CD4-positive, alpha-beta T cell treated with Interleukin-21 for 1 hour (primary cell): ENCODE data around the gene PLCB1.
"Not testable (repeated sequence)": the region's sequence is repeated elsewhere in the genome, so short reads cannot be mapped to it uniquely, and the experiment has no call there.

ENCODE experiments used
- DNase-seq: peaks from one replicate; pipeline ENCODE4 v3.0.0-alpha.2; 2020

Gene PLCB1

DNA sequence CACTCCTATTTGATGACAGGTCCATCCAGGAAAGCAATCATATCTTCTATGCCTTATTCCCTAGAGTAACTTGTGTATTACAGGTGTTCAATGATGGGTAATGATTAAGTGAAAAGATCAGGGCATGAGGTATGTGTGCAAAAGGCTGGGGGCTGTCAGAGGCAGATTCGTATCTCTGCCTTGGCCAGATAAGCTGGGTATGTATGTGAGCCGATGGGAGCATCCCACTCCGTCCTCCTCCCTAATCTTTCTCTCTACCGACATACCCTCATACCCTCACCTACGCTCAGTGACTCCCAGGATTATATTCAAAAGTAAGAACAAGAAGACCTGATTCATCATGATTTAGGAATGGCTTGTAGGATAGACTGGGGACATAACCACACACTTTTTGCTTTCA is 238.7 kb downstream of the PLCB1 start:
- DNase-seq: no peak

DNA sequence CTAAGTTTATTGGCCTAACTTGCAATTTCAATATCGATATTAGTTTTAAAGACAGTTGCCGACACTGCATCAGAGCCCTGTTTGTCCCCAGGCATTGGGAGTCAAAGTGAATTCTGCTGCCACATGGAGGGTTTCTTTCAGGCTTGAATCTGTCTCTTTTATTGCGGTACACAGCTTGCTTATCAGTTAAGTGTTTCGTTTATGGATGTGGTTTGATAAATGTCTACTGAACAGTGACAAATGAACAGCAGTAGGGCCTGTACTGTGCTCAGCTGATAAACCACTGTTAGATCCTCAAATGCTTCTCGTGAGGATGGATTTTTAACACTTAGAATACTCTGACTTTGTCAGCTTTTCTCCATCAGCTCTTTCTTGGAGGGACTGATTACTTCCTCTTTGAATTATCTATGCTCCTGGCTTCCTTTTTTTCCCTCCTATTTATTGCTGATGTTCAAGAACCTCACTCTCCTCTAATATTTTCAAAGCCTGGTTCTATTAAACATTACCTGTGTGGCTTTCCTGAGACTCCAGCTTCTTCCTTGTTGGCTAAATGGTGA is 240.8 kb downstream of the PLCB1 start:
- no peak for DNase-seq

DNA sequence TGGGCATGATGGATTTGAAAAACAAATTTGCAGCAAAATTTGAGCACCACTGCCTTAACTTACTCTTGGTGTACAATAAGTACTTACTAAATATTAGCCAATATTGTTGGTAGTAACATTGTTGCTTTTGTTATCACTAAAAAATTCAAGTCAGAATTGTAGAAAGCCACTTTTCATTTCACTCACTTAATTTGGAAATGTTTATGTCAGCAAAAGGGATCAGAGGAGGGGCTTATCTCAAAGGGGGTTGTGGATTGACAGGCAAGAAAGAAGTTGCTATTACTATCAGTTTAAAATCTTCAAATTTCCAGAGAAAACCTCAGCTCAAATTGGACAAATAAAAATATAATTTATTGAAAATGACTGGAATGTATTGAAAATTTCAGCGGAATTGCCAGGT is 241.5 kb downstream of the PLCB1 start:
- no peak for DNase-seq

DNA sequence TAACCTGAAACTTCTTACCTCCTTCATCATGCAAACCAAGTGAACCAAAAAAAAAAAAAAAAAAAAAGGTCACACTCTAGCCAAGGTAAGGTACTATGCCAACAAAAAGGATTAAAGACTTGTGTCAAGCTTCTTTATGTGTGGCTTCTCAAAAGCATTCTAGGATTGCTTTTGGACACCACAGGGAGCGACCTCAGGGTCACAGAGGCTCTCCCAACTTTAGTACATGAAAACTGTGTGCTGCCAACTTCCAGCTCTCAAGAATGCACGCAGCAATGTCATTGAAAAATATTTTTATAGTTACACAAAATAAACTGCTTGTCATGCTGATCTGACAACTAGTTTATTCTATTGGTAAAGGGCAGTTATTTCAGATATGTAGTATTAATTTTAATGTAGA is 243.8 kb downstream of the PLCB1 start:
- no peak for DNase-seq

DNA sequence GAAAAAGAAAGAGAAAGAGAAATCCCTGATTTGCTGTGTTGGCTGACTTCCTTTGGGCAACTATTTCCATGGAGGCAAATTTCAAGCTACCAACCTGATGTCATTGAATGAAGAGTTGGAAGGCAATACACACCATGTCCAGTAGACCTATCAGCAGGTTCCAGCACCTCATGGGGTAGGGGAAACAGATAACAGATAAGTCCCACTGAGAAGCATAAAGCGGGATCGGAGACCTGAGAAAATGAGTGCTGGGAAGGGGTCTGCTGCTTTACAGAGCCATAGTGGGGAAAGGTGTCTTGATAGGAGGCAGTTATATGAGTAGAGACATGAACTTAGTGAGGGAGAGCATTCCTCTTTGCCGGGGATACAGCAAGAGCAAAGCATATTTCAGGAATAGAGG is 244.9 kb downstream of the PLCB1 start:
- no peak for DNase-seq

DNA sequence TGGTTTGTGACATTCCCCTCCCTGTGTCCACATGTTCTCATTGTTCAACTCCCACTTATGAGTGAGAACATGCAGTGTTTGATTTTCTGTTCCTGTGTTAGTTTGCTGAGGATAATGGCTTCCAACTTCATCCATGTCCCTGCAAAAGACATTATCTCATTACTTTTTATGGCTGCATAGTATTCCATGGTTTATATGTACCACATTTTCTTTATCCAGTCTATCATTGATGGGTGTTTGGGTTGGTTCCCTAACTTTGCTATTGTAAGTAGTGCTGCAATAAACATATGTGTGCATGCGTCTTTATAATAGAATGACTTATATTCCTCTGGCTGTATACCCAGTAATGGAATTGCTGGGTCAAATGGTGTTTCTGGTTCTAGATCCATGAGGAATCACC is 247.1 kb downstream of the PLCB1 start:
- DNase-seq: not testable (repeated sequence)

DNA sequence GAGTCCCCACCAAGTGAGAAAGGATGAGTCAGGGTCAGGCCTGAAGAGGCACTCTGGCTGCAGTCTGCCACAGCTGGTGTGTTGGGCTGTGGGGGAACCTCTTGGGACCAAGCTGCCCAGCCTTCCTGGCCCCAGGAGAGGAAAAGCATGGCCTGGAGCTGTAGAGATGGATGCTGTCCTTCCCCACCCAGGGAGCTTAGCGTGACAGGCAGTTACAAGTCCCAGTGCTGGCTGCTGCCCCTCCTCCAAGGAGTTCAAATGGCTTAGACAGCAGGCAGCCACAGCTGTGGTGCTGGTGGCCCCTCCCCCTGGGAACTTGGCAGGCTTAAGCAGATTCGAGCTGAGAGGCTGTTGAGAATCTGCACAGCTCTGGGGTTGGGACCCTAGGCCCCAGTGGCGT is 253.2 kb downstream of the PLCB1 start:
- DNase-seq: no peak

DNA sequence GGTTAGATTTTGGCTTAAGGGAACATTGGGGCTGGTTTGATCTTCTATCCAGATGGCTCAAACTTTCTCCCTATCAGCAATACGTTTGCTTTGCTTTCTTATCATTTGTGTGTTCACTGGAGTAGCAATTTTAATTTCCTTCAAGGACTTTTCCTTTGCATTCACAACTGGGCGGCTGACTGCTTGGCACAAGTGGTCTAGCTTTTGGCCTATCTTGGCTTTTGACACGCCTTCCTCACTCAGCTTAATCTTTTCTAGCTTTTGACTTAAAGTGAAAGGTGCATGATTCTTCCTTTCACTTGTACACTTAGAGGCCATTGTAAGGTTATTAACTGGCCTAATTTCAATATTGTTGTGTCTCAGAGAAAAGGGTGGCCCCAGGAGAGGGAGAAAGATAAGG is 254.9 kb downstream of the PLCB1 start:
- no peak for DNase-seq

DNA sequence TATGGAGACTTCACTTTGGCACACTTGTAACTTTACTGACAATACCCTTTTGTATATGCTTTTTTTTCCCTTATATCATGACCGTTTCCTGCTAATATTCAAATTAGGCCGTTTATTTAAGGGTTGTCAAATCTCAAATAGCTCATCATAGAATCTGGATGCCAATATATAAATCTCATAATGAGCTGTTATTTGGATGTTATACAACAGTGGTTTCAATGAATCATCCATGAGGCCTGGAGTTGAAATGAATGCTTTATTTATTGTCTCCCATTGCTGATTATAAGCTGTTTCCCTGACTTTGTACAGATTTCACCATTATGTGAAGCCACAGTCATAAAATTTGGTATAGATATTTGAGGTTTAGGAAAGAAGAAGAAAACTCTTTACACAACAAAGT is 256.1 kb downstream of the PLCB1 start:
- no peak for DNase-seq

DNA sequence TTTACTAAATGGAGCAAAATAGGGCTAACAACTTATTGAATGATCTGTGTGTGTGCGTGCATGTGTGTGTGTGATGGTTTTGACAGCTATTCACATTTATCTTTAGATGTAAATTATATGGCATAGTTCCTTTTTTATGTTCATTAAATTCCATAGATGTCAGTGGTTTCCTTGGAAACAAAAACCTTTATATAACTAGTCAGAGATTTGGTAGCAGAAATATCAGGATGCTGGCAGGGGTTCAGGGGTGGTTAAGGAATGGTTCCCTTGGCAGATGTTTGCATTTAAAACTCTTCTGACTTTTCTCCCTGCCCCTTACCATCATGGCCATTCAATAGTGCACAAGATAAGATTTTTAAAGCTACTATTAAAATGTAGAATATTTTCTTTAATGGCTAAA is 256.6 kb downstream of the PLCB1 start:
- no peak for DNase-seq

DNA sequence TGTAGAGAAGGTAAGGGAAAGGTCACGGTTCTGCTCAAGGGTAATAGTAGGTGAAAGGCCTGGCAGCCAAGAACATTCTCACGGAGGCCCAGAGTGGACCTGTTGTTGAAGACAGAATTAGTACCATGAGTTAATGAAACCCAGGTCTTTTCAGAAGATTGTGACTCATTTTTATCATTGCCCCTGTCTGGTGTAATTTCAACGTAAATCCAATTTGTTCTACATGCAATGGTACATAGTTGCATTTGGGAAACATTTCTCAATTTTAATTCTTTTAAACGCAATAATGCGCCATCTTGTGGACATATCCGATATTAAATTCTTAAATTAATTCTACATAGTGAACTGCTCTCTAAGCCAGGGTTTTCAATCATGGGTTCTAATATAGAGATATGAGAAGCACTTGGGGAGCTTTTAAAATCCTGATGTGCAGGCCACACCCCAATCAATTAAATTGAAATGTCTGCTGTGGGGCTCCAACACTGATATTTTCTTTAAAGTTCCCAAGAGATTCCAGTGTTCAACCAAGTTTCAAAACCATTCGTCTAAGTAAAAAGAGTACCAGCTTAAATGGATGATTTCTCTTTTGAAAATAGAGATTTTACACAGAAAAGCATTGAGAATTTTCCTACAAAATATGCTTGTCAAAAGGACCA is 257.4 kb downstream of the PLCB1 start:
- DNase-seq: peak; percentile 46

DNA sequence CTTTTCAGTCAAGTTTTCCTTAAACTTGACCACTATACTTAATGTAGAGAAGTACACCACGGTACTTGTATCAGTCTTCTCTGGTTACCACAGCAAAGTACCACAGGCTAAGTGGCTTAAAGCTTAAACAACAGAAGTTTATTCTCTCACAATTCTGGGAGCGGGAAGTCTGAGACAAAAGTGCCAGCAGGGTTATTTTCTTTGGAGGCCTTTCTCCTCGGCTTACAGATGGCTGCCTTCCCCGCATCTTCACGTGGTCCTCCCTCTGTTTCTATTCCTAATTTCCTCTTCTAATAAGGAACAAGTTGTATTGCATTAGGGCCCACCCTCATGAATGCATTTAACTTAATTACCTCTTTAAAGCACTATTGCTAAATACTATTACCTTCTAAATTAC is 258.0 kb downstream of the PLCB1 start:
- DNase-seq: no peak

DNA sequence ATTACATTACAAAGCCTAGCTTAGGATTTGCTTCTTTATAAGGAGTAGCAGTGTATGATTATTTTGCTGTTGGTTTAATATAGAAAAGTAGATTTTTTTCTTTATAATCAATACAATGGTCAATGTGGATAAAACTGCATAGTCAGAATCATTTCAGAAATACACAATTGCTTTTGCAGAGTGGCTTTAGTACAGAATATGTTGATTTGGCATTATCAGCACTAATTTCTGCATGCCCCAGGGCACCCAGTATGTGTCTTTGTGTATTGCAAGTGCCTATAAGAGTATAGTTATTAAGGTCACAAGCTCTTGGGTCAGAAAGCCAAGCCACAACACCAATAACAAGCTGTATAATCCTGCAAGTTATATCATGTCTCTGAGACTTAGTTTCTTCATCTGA is 258.4 kb downstream of the PLCB1 start:
- DNase-seq: no peak

DNA sequence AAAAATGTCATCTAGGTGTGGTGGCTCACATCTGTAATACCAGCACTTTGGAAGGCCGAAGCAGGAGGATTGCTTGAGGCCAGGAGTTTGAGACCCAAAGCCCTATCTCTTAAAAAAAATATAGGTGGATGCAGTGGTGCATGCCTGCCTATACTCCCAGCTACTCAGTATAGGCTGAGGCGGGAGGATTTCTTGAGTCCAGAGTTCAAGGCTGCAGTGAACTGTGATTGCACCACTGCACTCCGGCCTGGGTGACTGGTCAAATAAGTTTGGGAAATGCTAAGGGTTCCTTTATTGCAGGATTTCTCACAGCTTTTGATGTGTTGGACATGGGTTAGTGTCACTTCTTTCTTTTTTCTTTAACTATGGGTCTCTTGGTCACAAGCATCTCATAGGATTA is 261.3 kb downstream of the PLCB1 start:
- DNase-seq: no peak

DNA sequence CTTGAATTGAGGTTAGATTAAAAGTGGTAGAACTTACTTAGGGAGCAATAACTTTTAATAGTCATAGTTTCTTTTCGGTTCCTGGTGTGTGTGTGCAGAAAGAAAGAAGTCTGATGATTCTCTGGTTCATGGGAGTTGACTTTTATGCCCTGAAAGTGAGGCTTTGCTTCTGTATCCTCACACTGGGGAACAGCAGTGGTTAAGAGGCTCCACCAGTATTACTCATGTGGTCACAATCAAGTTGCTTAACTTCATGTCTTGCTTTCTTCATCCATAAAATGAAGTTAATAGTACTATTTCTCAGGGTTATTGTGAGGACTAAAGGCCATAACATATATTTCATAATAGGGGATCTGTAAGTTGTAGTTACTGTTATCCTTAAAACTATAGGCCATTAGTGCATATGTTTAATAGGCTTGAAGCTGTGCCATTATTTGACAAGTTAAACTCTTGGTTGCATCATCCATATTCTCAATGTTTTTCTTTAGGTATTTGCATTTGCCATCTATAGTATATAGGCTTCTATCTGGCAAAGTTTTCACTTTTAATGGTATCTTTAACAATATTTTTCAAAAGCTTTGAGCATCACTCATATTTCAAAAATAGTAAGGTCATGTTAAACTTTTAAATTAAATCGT is 262.4 kb downstream of the PLCB1 start:
- DNase-seq: no peak

DNA sequence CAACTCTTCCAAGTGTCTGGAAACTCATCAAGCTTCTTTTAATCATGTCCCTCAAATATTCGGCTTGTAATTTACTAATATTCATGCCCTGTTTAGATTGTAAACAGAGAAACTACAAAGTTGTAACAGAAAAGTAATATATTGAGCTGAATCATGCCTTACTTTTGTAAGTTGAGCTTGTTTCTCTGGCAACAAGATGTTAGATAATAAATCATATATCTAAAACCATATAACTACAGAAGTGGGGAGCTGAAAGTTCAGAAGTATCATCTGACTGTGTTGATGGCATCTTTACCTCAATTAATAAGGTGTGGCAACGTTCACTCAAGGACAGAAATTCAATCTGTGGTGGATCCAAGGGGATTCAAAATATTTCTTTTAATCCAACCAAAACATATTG is 263.9 kb downstream of the PLCB1 start:
- DNase-seq: no peak

DNA sequence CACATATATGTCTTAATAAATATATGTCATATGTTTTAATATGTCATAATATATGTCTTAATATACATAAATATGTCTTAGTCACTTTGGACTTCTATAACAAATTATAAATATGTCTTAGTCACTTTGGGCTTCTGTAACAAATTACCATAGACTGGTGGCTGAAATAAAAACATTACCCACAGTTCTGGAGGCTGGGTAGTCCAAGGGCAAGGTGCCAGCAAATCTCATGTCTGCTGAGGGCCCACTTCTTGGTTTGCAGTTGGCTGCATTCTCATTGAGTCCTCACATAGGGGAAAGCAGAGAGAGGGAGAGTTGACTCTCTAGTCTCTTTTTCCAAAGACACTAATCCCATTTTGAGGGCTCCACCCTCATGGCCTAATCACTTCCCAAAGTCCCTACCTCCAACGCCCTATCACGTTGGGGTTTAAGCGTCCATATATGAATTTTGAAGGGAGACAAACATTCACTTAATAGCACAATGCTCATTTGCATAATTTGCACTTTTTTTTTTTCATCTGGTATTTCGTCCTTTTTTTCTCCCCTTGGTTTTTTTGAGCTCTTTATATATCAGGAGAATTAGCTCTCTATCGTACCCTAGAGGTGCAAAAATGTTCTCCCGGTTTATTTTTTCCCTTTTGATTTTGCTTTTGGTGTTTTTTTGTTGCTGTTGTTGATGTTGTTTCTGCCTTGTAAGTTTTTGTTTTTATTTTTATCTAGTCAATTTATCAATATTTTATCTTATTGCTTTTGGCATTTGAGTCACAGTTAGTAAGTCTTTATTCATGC is 266.4 kb downstream of the PLCB1 start:
- DNase-seq: no peak

DNA sequence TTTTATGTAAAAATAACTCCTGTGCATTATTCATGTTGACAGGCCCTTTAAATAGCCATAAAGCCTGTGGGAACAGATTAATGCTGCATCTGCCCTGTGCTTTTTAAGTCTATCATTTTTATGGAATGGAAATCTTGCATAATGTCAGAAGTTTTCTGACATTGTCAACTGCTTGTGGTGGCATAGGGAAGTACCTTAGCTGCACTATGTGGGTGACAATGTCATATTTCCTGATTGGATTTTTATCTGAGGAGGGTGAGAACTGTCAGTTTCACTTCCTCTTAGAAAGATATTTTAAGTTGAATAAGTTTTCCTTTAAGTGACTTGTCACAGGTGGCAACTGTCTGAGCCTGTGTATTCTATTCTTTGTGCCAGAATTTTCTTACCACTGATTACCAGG is 267.9 kb downstream of the PLCB1 start:
- DNase-seq: peak; percentile 19

DNA sequence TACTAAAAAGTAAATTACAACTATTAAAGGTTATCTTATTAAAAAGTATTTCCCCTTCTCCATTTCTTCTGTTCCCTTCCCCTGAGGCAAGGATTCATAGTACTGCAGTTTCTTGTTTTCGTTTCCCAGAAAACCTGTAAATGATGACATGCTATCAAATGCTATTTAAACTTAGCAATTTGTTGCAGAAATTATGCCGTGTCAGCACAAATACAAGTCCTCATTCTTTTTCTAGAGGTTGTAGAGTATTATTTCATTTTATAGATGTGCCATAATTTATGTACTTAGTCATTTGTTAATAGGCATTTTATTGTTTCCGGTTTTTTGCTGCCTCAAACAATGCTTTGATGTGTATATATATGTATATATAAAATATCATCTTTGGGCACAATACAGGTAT is 268.4 kb downstream of the PLCB1 start:
- DNase-seq: no peak

DNA sequence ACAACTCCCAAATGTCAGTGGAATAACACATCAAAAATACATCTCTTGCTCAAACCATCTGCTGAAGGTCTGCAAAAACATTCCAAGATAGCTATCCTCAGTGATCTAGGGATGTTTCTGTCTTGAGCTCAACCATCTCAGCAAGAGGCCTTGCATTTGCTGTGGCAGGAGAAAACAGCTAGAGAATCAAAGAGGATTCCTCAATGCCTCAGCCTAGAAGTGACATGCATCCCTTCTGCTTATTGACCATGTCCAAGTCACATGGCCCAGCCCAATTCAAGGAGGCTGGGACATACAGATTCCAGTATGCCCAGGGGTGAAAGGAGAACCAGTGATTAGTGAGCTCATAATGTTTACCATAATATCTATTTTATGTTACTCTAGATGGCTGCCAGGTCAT is 269.5 kb downstream of the PLCB1 start:
- no peak for DNase-seq

DNA sequence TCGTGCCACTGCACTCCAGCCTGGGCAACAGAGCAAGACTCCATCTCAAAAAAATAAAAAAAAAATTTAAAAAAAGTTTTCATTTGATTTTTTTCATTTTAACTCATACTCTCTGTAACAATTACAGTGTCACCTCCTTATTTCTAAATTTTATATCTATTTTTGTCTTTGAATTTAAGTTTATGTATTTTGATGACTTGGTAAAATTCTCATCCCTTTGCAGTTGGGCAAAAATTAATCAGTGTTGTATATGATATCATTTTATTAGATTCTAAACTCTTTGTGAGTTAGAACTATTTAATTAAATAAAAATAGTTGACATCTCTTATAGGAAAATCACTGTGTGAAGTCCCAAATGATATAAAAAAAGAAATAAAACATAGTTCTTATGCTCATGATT is 270.7 kb downstream of the PLCB1 start:
- no peak for DNase-seq

DNA sequence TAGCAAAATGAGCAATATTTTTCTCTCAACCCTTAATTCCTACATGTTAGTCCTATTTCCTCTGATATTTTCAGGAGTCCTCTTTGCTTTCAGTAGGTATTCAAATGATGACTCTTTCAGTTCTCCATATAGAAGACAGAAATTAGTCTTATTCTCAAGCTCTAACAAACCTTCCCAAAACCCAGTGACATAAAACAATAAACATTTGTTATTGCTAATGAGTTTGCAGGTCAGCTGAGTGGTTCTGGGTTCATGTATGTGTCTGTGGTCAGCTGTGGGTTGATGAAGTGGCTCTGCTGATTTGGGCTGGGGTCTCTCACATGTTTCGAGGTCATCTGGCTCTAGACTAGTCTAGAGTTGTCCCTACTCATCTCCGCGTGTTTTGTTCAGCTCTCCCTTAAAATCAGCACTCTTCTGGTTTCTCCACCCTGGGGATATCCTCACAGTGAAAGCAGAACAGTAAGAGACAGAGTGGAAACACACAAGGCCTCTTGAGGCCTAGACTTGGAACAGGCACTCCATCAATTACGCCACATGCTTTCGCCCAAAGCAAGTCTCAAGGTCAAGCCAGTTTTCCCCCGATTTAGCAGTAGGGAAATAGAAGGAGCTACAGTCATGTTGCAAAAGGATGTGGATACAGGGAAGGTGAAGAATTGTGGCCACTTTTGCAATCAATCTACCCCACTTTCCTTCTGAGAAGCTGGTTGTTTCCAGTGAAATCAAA is 273.0 kb downstream of the PLCB1 start:
- no peak for DNase-seq

DNA sequence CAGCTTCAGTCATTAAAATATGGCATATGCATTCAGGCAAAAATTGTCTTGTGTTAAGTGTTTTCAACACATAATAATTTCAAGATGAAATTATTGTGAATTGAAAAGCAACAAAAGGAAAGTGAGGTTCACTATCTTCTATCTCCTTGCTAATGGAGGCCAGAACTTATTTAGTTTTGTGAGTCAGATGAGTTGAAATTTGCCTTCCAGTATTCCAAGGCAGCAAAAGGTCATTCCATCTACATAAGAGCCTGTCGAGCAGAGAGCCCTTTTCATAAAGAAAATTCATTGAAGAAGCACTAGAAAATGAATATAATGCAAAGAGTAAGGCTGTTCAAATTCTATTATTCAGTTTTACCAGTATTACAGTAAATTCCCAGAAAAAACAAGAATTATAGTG is 274.3 kb downstream of the PLCB1 start:
- no peak for DNase-seq
